Hepatocyte (in vitro differentiated cells): Measurements from ENCODE around the gene KCNK15. TPM values are rescaled to one million over a fixed set of nuclear protein-coding genes. Genes with fewer than 3 reads are reported as not detected.

Experiments used
- DNase-seq: peaks from one replicate; pipeline ENCODE4 v3.0.0-alpha.2; 2016; ENCODE audit warnings: low spot score
- H2AFZ ChIP-seq: fragments of 200-600 bp; sonication (generic); 2 replicates; pipeline ENCODE4 v1.6.0; 2016; ENCODE audit warnings: antibody characterized with exemption, mild to moderate bottlenecking
- H3K27ac ChIP-seq: fragments of 200-600 bp; sonication (generic); 2 replicates; pipeline ENCODE4 v1.5.1; 2016; ENCODE audit warnings: mild to moderate bottlenecking
- H3K27me3 ChIP-seq: fragments of 200-600 bp; sonication (generic); 2 replicates; pipeline ENCODE4 v1.6.1; 2016
- H3K36me3 ChIP-seq: fragments of 200-600 bp; sonication (generic); replicated peaks from 2 replicates; pipeline ENCODE4 v1.5.1; 2016; ENCODE audit warnings: low read depth; ENCODE audit not compliant: insufficient read depth
- H3K4me1 ChIP-seq: fragments of 200-600 bp; sonication (generic); 2 replicates; pipeline ENCODE4 v1.5.1; 2016; ENCODE audit warnings: mild to moderate bottlenecking, moderate library complexity; ENCODE audit not compliant: insufficient read depth
- H3K4me2 ChIP-seq: fragments of 200-600 bp; sonication (generic); 2 replicates; pipeline ENCODE4 v1.6.0; 2016
- H3K4me3 ChIP-seq: fragments of 200-600 bp; sonication (generic); 2 replicates; pipeline ENCODE4 v1.5.1; 2016; ENCODE audit warnings: mild to moderate bottlenecking
- H3K79me2 ChIP-seq: fragments of 200-600 bp; sonication (generic); 2 replicates; pipeline ENCODE4 v1.6.0; 2017; ENCODE audit warnings: mild to moderate bottlenecking
- H3K9me2 ChIP-seq: fragments of 200-600 bp; sonication (generic); replicated peaks from 2 replicates; pipeline ENCODE4 v1.6.0; 2017; ENCODE audit warnings: mild to moderate bottlenecking; ENCODE audit not compliant: insufficient read depth
- H3K9me3 ChIP-seq: fragments of 200-600 bp; sonication (generic); 2 replicates; pipeline ENCODE4 v1.5.1; 2016; ENCODE audit warnings: low read depth, mild to moderate bottlenecking
- H4K20me1 ChIP-seq: fragments of 200-600 bp; sonication (generic); 2 replicates; pipeline ENCODE4 v1.6.0; 2016; ENCODE audit warnings: mild to moderate bottlenecking; ENCODE audit not compliant: insufficient read depth, poor library complexity, severe bottlenecking
- CTCF ChIP-seq: fragments of 200-600 bp; sonication (generic); IDR thresholded peaks from 2 replicates; pipeline ENCODE4 v1.5.1; 2016; ENCODE audit warnings: antibody characterized with exemption, mild to moderate bottlenecking; ENCODE audit not compliant: poor library complexity
- EZH2 ChIP-seq: fragments of 200-600 bp; sonication (generic); IDR thresholded peaks from 2 replicates; pipeline ENCODE4 v1.6.1; 2016; ENCODE audit warnings: antibody characterized with exemption, mild to moderate bottlenecking, borderline replicate concordance
- EZH2phosphoT487 ChIP-seq: fragments of 200-600 bp; sonication (generic); IDR thresholded peaks from one replicate; pipeline ENCODE4 v1.6.1; 2018; ENCODE audit warnings: antibody characterized with exemption, mild to moderate bottlenecking, low read depth, moderate library complexity; ENCODE audit not compliant: unreplicated experiment, severe bottlenecking
- WGBS: methylation state at CpG from one replicate; pipeline ENCODE4 v1.1.6; 2016; ENCODE audit warnings: low lambda C conversion rate; ENCODE audit errors: missing lambda C conversion rate; 5-methylcytosine and 5-hydroxymethylcytosine counted together
- polyA plus RNA-seq: library from polyadenylated mRNA; unstranded; fragments of >200 nt; fragmentation: Nextera tagmentation; extraction: Ambion mirVana; gene quantifications from 2 replicates; pipeline ENCODE4 v1.2.1, GENCODE V29; 2016
- total RNA-seq: library from RNA; depleted of rRNA; stranded (reverse); fragments of >200 nt; gene quantifications from 2 replicates; pipeline ENCODE4 v1.2.3, GENCODE V29; 2014

KCNK15 gene
- total and polyA plus RNA-seq, 2 experiments from 2014 or later, result 1.7 to 4.3 TPM

GRCh38 chr20:44790638-44791393 is 45.2 kb downstream of the KCNK15 start:
- TF ChIP-seq CTCF (no peak), EZH2 (no peak), EZH2phosphoT487 (no peak)
- Histone ChIP-seq H3K79me2 (no peaks in the 10 kb centered on the region), H2AFZ (no peak overlapping the region), H3K27ac (no peak overlapping the region), H3K9me3 (no peaks in the 10 kb centered on the region), H3K27me3 (no peaks in the 10 kb centered on the region), H3K4me3 (no peak overlapping the region), H3K36me3 (no peaks in the 10 kb centered on the region), H3K9me2 (no peaks in the 10 kb centered on the region), H3K4me2 (no peak overlapping the region), H3K4me1 (no peaks in the 10 kb centered on the region), H4K20me1 (no peaks in the 10 kb centered on the region)
- DNase-seq, result no peak
- 86% methylated on average over 11 of the region's 11 CpGs for WGBS

GRCh38 chr20:44792796-44793195 is 47.1 kb downstream of the KCNK15 start:
- Histone ChIP-seq H3K9me2 (no peaks in the 10 kb centered on the region), H2AFZ (no peak overlapping the region), H3K79me2 (no peaks in the 10 kb centered on the region), H3K9me3 (no peaks in the 10 kb centered on the region), H3K36me3 (no peaks in the 10 kb centered on the region), H3K27ac (no peak overlapping the region), H3K27me3 (no peaks in the 10 kb centered on the region), H3K4me3 (no peak overlapping the region), H3K4me1 (no peaks in the 10 kb centered on the region), H3K4me2 (no peak overlapping the region), H4K20me1 (no peaks in the 10 kb centered on the region)
- TF ChIP-seq CTCF (no peak), EZH2 (no peak), EZH2phosphoT487 (no peak)
- WGBS, result 82% methylated on average over 7 of the region's 7 CpGs
- no peak for DNase-seq

- no peaks in the 10 kb centered on the region for H3K9me2 ChIP-seq
- no peak overlapping the region for H3K4me2 ChIP-seq
- no peaks in the 10 kb centered on the region for H3K36me3 ChIP-seq
- H3K79me2 ChIP-seq, result no peaks in the 10 kb centered on the region
- H3K4me1 ChIP-seq, result no peaks in the 10 kb centered on the region
- no peaks in the 10 kb centered on the region for H4K20me1 ChIP-seq
- H2AFZ ChIP-seq, result no peak overlapping the region
- no peak overlapping the region for H3K4me3 ChIP-seq
- H3K27me3 ChIP-seq, result no peaks in the 10 kb centered on the region
- 72% methylated on average over 2 of the region's 4 CpGs for WGBS
- no peaks in the 10 kb centered on the region for H3K9me3 ChIP-seq
- DNase-seq, result no peak
- H3K27ac ChIP-seq, result no peak overlapping the region
- no peak for TF ChIP-seq EZH2
- no peak for TF ChIP-seq CTCF
- TF ChIP-seq EZH2phosphoT487, result no peak
Observed at GRCh38 chr20:44795836-44796235, 50.2 kb downstream of the KCNK15 start.
